IPS-18c (cell line): Measurements from ENCODE around the gene SGPL1.
"Not testable (repeated sequence)": the region's sequence is repeated elsewhere in the genome, so short reads cannot be mapped to it uniquely, and the experiment has no call there.

Experiments used
- H3K4me3 ChIP-seq: 2 replicates; pipeline ENCODE4 v1.7.0; 2013; ENCODE audit warnings: low read depth, mild to moderate bottlenecking, low read length, moderate library complexity; ENCODE audit not compliant: insufficient read depth
- H3K9me3 ChIP-seq: one replicate; pipeline ENCODE4 v1.6.1; 2013; ENCODE audit warnings: mild to moderate bottlenecking, low read length, moderate library complexity; ENCODE audit not compliant: control insufficient read depth, insufficient read depth

The SGPL1 gene

DNA sequence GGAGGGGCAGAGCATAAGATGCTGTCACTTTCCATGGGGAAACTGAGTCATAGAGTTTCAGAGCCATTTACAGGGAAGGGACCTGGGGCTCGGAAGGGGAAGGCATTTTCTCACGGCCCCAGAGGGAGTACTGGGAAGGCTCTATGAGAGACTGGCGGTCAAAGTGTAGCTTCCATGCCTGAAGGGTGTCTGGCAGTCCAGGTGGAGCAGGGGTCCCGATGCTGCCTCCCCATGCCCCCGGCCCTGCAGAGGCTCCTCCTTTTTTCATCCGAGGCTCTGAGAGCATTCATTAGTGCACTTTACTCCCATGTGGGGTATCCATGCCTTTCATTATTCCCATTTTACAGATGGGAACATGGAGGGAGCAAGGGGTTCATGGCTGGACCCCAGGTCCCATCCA, 100.5 kb downstream of the SGPL1 start:
- H3K9me3 ChIP-seq = no peaks in the 10 kb centered on the region
- H3K4me3 ChIP-seq = no peak overlapping the region

GRCh38 chr10:70917226-70917625, 101.5 kb downstream of the SGPL1 start:
- H3K9me3 ChIP-seq = no peaks in the 10 kb centered on the region
- no peak overlapping the region for H3K4me3 ChIP-seq

DNA sequence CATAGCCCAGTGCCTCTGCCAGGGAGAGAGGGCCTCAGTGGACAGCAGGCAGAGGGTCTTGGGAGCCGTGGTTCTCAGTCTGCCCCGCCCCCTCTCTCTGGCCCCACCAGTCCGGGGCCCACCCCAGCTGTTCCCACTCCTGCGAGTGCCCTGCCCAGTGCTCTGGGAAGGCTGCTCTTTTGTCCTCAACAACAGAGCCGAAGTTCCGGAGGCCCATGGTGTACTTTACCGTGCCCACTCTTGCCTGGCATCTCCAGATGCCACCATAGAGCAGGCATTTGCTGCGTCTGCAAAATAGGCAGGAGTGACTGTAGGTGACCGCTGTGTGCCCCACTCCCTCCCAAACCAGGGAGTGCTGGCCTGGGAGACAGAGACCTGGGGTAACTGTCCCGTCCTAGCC, 101.9 kb downstream of the SGPL1 start:
- H3K4me3 ChIP-seq = no peak overlapping the region
- H3K9me3 ChIP-seq = no peaks in the 10 kb centered on the region

- Histone ChIP-seq H3K4me3 (no peak overlapping the region), H3K9me3 (no peaks in the 10 kb centered on the region)
Observed at GRCh38 chr10:70918851-70919530, 103.2 kb downstream of the SGPL1 start.

DNA sequence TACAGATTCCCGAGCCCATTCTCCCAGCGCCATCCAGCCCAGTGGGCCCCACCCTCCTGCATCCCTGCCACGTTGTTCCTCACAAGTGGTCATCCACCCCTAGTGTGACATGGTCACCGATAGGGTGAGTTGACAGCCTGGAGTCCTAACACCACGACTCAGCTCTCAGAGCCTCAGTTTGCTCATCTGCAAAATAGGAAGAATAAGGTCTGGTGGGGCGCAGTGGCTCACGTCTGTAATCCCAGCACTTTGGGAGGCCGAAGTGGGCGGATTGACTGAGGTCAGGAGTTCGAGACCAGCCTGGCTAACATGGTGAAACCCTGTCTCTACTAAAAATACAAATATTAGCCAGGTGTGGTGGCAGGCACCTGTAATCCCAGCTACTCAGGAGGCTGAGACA, 104.2 kb downstream of the SGPL1 start:
- H3K4me3 ChIP-seq, H3K9me3 ChIP-seq: not testable (repeated sequence)

GRCh38 chr10:70920519-70920918, 104.8 kb downstream of the SGPL1 start:
- H3K4me3 ChIP-seq = no peak overlapping the region
- H3K9me3 ChIP-seq = no peaks in the 10 kb centered on the region

- H3K9me3 ChIP-seq = no peaks in the 10 kb centered on the region
- no peak overlapping the region for H3K4me3 ChIP-seq
Observed at GRCh38 chr10:70921285-70921684, 105.5 kb downstream of the SGPL1 start.

DNA sequence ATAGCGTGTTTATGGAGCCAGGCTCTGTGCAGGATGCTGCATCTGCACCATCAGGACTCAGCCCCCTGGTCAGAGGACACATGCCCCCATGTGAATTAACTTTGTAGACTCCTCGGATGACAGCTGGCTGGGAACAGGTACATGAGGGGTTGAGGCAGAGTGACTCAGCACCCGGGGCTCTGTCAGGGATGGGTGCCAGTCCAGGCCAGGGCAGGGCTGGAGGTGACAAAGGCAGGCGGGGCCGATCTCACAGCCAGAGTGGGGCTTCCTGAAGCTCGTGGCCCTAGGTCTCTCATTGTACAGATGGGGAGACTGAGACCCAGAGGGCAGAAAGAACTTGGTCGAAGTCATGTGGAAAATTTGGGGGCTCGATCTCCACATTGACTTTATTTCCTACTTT, 107.9 kb downstream of the SGPL1 start:
- Histone ChIP-seq H3K4me3 (no peak overlapping the region), H3K9me3 (no peaks in the 10 kb centered on the region)

DNA sequence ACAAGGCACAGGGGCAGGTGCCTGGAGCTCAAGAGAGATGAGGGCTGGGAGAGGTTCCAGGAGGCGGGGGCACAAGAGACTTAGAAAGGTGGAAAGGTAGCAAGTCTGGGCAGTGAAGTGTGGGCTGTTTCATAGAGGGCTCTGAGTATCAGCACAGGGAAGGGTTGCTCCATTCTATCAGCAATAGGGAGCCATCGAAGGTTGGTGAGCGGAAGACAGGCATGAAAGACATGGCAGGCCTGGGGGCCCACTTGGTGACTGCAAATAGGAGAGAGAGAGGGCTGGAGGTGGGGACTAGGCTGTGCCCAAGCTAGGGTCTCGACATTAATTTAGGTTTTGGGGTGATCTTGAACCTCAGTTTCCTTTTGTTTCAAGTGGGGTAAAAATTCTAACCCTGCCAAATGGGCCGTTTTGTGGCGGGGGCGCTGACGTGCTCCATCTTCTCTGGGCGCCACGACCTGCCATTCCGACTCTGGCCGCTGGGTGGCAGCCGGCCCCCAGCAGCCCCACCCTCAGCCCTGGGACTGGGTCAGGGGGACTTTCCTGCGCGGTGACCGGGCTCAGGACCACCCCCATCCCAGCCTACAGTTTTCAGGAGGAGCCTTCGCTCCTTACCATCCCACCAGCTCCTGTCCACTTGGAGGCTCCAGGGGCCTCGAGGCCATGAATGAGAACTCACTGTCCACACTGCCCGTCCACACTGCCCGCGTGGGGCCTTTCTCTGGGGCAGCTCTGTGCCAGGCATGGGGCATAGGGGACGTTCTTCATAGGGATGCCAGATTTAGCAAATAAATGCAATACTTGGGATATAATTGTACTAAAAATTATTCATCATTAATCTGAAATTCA, 109.9 kb downstream of the SGPL1 start:
- H3K4me3 ChIP-seq = no peak overlapping the region
- no peaks in the 10 kb centered on the region for H3K9me3 ChIP-seq

GRCh38 chr10:70926226-70927000, 110.7 kb downstream of the SGPL1 start:
- Histone ChIP-seq H3K9me3 (no peaks in the 10 kb centered on the region), H3K4me3 (no peak overlapping the region)

- Histone ChIP-seq H3K9me3 (no peaks in the 10 kb centered on the region), H3K4me3 (no peak overlapping the region)
Observed at GRCh38 chr10:70927189-70927943, 111.6 kb downstream of the SGPL1 start.

GRCh38 chr10:70928140-70928539, 112.4 kb downstream of the SGPL1 start:
- Histone ChIP-seq H3K4me3 (no peak overlapping the region), H3K9me3 (no peaks in the 10 kb centered on the region)

GRCh38 chr10:70930263-70931000, 114.7 kb downstream of the SGPL1 start:
- Histone ChIP-seq H3K9me3 (no peaks in the 10 kb centered on the region), H3K4me3 (no peak overlapping the region)
